ENCODE data around the gene CLRN1.
"Not testable (repeated sequence)": the region's sequence is repeated elsewhere in the genome, so short reads cannot be mapped to it uniquely, and the experiment has no call there.

The CLRN1 gene, protein sequence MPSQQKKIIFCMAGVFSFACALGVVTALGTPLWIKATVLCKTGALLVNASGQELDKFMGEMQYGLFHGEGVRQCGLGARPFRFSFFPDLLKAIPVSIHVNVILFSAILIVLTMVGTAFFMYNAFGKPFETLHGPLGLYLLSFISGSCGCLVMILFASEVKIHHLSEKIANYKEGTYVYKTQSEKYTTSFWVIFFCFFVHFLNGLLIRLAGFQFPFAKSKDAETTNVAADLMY

GRCh38 chr3:150972366-150973071 lies at the start of gene CLRN1:
Gene CLRN1, minus strand, starts transcription at chr3:150972727. Its CDS starts 19 bp downstream, at chr3:150972708.
- no peak for DNase-seq (ENCODE audit: low read depth in 2 of 2)

- no peak for DNase-seq (ENCODE audit: low read depth in 2 of 2)
These were observed 43.9 kb upstream of the CLRN1 start for GRCh38 chr3:151016478-151016795.

GRCh38 chr3:151015767-151016477 lies 43.4 kb upstream of the CLRN1 start:
- no peak for DNase-seq (ENCODE audit: low read depth in 2 of 2)

DNA sequence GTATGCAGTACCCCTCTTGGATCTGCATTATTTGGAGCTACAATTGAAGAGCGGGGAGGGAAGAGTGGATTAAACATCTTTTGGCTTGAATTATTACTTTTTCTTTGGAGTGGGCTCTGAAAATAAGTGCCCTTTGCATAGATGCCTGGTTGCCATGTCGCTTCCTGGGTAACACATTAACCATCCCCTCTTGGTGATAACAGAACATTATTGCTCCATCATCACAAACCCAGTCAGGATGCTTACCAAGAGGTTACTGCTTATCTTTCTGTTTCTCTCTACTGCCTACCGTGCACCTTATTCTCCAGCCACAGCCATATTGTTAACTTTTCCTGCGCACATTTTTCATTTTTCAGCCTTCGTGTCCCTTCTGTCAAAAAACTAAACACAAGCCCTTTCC lies 42.7 kb upstream of the CLRN1 start:
- no peak for DNase-seq (ENCODE audit: low read depth in 2 of 2)

- no peak for DNase-seq (ENCODE audit: low read depth in 2 of 2)
These were observed 42.0 kb upstream of the CLRN1 start for GRCh38 chr3:151014501-151015018.

DNA sequence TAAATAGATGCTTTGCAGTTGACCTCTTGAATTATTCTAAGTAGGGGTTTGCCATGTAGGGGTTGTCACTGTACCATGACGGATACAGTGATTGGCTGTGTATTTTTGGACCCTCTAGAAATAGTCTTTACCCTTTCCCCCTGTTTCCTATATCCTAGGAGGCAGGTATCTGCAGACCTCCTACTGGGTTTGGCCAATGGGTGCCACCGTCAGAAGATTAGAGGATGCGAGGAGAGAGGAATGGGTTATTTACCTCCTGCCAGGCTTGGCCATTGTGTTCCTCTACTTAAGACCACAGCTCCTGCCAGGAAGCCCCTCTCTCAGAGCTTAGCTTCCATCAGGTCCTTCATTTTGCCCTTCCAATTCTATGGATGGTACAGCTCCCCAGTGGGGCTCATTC lies 40.2 kb upstream of the CLRN1 start:
- no peak for DNase-seq (ENCODE audit: low read depth in 2 of 2)

DNA sequence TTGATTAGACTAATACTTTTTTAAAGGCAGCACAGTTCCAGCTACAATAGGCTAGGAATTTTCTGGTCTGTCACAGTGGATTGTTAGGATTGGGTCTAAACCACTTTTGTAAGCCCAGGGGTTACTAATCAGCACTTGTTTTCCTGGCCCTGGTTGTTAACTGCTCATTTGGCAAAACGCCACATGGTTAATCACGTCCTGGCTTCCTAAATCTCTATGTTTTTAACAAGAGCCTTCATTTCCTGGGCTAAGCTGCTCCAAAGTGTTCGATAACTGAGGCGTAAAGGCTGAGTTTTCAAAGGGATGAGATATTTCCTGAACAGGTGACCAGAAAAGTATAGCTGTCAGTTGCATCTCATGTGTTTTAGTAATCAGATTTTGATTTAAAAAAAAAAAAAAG lies 38.9 kb upstream of the CLRN1 start:
- DNase-seq (ENCODE audit: low read depth in 2 of 2): no peak

DNA sequence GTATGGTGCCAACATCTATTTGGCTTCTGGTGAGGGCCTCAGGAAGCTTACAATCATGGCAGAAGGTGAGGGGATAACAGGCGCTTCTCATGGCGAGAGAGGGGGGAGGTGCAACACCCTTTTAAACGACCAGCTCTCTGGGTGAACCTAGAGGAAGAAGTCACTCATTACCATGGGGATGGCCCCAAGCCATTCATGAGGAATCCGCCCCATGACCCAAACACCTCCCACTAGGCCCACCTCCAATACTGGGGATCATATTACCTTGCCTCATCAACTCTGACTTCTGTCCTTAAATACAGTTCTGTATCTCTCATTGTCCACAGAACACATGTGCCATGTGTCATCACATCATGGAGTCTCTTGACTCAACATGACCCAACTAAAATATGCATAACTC lies 37.5 kb upstream of the CLRN1 start:
- DNase-seq (ENCODE audit: low read depth in 2 of 2): no peak

DNA sequence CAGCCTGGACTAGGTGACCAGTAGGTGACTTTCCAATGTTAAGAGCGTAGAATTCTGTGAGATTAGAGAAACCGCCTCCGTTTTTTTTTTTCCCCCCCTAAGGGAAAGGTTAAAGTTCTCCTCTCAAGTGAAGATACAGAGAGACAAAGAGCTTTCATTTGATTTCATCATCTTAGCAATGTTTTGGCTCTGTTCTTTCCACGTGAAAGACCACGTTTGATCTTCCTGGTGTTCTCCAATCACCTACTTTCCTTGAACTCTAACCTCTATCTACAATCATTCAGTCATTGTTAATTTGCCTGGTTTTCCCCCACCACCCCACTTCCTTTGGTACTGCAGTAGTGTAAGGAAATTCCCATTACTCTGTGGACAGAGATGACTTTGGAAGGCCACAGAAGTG lies 36.9 kb upstream of the CLRN1 start:
- no peak for DNase-seq (ENCODE audit: low read depth in 2 of 2)

DNA sequence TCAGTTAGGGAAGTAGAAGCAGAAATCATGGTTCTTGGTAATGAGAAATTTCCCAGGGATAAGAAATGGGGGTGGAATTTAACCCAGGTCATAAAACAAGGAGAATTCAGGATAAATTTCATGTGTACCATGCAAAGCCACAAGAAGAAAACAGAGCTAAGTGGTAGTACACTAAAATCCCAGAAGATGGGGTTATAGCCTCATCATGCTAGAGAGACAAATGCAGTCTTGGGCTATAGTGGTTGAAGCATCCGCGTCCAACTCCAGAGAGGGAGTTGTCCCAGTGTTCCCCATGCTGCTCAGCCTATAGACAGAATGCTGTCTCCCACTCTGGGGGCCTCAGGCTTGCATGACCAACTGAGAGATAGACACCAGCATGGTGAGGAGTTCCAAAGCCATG lies 36.2 kb upstream of the CLRN1 start:
- DNase-seq (ENCODE audit: low read depth in 2 of 2): no peak

GRCh38 chr3:151003768-151004134 lies 31.2 kb upstream of the CLRN1 start:
- no peak for DNase-seq (ENCODE audit: low read depth in 2 of 2)

DNA sequence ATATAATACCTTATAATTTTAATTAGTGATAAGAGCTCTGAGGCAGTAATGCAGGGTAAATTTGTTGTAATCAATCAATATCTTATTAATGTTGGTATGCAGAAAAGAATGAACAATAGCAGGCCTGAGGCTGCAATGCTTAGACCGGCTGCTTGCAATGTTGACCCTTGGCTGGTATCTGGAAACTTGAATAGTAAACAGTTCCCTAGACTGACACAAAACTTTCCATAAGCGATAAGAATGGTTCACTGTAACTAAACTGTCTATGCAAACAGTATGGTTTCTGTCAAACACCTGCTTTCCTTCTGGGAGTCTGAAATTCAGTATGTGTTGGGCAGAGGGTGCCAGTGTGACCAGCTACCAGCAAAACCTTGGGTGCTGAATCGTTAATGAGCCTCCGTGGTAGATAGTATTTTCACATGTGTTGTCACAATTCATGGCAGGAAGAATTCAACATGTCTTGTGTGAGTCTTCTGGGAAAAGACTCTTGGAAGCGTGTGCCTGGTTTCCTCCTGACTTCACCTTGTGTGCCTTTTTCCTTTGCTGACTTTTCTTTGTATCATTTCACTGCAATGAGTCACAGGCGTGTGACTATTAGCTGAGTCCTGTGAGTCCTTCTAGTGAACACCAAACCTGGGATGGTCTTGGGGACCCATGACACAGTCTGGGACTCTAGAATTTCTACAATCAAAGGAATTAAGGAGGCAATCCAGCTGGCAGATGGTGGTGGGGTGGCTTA lies 30.7 kb upstream of the CLRN1 start:
- DNase-seq (ENCODE audit: low read depth in 2 of 2): no peak

- no peak for DNase-seq (ENCODE audit: low read depth in 2 of 2)
These were observed 29.8 kb upstream of the CLRN1 start for GRCh38 chr3:151002003-151002981.

DNA sequence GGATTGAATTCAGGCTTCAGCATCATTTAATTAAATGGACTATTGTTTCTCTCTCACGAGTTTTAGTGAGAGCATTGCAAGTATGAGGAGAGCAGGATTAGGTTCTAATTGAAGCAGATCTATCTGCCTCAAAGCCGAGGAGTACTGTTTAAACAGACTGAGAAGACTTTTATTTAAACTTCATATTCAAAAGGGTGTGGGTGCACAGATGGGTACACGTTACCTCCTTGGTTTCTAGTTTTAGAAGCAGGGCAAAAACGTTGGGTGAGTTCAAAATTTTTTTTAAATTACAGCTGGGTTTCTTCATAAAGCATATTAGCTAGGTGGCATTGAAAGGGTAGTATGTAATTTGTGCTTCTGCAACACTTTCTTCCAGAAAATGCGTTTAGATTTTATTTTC lies 26.5 kb upstream of the CLRN1 start:
- no peak for DNase-seq (ENCODE audit: low read depth in 2 of 2)

GRCh38 chr3:150996731-150997130 lies 24.2 kb upstream of the CLRN1 start:
- no peak for DNase-seq (ENCODE audit: low read depth in 2 of 2)

- no peak for DNase-seq (ENCODE audit: low read depth in 2 of 2)
These were observed 23.0 kb upstream of the CLRN1 start for GRCh38 chr3:150995510-150995909.

- DNase-seq (ENCODE audit: low read depth in 2 of 2): no peak
These were observed 16.7 kb upstream of the CLRN1 start for GRCh38 chr3:150989208-150989607.

- DNase-seq (ENCODE audit: low read depth in 2 of 2): not testable (repeated sequence)
These were observed 15.9 kb upstream of the CLRN1 start for GRCh38 chr3:150988395-150988794.

- DNase-seq (ENCODE audit: low read depth in 2 of 2): no peak
These were observed 13.2 kb upstream of the CLRN1 start for GRCh38 chr3:150985711-150986110.

- DNase-seq (ENCODE audit: low read depth in 2 of 2): no peak
These were observed 11.5 kb upstream of the CLRN1 start for GRCh38 chr3:150984066-150984465.

DNA sequence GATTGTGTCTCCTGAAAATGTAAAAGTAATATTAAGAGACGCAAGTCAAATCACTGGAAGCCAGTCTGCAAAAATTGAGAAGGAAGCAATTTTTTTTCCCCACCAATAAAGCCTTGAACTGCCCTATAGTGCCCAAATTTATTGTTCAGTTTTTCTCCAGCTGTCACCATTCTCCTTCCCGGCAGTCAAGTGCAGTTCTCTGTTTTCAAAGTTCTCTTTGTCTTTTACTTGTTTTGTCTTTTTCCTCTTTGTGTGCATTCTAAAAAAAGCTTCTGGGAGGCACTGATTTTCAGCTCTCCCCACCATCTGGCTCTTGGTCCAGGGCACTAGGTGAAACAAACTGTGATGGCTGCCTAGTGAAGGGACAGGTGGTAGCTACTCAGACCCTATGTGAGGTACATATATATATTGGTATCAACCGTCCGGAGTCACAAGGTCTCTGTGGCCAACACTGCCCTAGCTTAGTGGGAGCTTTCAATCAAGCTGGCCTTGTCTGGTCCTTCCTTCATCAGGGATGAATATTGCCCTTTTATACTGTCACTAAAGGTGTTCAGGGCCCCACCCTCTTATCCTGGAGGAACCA lies 6.1 kb upstream of the CLRN1 start:
- DNase-seq (ENCODE audit: low read depth in 2 of 2): no peak

All from stimulated activated CD4-positive, alpha-beta T cell treated with anti-CD3 and anti-CD28 coated beads, Interleukin-15, amount 100 ng/mL, for 48 hours (primary cell).